ENCODE data around the gene PTTG1IP.

Gene PTTG1IP

DNA sequence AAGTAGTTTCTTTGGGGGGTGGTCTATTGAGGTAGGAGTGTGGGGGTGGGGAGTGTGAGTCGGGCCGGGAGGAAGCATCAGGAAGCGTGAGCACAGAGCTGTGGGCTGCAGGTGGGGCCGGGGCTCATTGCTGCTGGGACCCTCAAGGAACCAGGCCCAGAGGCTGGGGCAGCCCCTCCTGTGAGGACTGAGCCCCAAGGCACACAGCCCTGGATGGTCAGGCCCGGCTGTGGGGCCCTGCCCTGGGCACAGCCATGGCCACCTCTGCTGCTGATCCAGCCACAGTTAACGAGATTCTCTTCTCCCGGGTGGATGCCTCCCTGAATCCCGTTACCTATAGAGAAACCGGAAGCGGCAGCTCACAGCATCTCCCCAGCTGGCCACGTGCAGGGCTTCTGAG lies 32.7 kb downstream of the PTTG1IP start:
- Histone ChIP-seq H3K9me3 (no peaks in the 10 kb centered on the region), H3K27ac (no peak overlapping the region), H3K4me3 (ENCODE audit: low read depth in 1 of 2, low read length in 1 of 2) (no peak overlapping the region), H3K4me1 (ENCODE audit: control insufficient read depth in 1 of 2, insufficient read depth in 1 of 2, low read depth in 1 of 2, low read length in 1 of 2) (peaks cover 6 to 7% of the 10 kb centered on the region in 2 experiments), H3K27me3 (no peaks in the 10 kb centered on the region), H3K36me3 (no peaks in the 10 kb centered on the region)
- TF ChIP-seq, protein P1, sequence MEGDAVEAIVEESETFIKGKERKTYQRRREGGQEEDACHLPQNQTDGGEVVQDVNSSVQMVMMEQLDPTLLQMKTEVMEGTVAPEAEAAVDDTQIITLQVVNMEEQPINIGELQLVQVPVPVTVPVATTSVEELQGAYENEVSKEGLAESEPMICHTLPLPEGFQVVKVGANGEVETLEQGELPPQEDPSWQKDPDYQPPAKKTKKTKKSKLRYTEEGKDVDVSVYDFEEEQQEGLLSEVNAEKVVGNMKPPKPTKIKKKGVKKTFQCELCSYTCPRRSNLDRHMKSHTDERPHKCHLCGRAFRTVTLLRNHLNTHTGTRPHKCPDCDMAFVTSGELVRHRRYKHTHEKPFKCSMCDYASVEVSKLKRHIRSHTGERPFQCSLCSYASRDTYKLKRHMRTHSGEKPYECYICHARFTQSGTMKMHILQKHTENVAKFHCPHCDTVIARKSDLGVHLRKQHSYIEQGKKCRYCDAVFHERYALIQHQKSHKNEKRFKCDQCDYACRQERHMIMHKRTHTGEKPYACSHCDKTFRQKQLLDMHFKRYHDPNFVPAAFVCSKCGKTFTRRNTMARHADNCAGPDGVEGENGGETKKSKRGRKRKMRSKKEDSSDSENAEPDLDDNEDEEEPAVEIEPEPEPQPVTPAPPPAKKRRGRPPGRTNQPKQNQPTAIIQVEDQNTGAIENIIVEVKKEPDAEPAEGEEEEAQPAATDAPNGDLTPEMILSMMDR (IDR thresholded peaks at IDR 0.05) = no peak

DNA sequence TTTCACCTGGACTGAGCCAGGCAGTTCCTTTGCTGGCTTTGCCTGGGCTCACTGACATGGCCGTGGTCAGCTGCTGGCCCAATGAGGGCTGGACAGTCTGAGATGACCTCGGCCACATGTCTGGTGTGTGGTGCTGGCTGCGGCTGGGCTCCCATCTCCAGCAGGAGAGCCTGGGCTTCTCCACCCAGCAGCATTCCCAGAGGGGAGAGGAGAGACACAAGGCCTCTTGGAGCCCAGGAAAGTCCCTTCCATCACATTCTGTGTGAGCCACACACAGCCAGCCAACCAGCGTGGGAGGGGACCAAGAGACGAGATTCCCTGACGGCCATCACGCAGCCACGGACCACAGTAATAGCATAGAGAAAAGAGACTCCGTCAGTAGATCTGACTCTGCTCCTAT lies 34.5 kb downstream of the PTTG1IP start:
- Histone ChIP-seq H3K9me3 (no peaks in the 10 kb centered on the region), H3K4me3 (ENCODE audit: low read depth in 1 of 2, low read length in 1 of 2) (no peak overlapping the region), H3K36me3 (no peaks in the 10 kb centered on the region), H3K27ac (no peak overlapping the region), H3K27me3 (no peaks in the 10 kb centered on the region), H3K4me1 (ENCODE audit: control insufficient read depth in 1 of 2, insufficient read depth in 1 of 2, low read depth in 1 of 2, low read length in 1 of 2) (no peaks in the 10 kb centered on the region)
- TF ChIP-seq, protein P1 (IDR thresholded peaks at IDR 0.05) = no peak

DNA sequence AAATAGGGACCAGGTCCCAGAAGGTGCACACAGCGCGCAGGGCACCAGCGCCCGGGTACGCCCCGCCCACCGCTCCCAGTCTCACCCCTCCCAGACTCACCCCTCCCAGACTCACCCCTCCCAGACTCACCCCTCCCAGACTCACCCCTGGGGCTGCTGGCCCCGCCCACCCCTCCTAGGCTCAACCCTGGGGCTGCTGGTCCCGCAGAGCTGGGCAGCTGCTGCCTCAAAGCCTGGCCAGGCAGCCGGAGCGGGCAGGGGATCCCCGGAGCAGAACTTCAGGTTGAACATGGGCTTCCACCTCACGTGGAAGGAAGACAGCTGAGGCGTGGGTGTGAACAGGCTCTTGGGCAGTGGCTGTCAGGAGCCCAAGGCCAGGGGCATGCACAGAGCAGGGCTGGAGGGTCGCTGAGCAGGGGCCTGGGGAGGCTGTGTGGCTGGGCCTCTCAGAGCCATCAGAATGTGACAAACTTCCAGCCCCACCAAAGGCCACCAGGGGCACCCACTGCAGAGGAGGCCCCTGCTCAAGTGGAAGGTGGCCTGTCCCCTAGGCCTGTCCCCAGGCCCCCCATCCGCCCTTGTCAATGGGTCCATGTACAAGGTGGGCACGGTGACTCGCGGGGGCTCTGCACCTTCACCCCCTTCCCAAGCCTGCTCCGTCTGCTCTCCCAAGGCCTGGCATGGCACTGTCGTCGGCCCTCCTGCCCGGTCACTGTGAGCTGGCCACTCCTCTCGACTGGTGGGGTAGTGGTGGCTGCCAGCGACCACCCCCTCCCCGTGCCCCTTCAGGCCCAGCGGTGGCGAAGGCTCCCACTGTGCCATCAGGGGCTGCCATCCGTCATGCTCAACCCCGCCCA lies 35.2 kb downstream of the PTTG1IP start:
- Histone ChIP-seq H3K27me3 (no peaks in the 10 kb centered on the region), H3K27ac (no peak overlapping the region)
- TF ChIP-seq, protein P1 (IDR thresholded peaks at IDR 0.05) = no peak

GRCh38 chr21:44837537-44837936 lies 36.0 kb downstream of the PTTG1IP start:
- Histone ChIP-seq H3K36me3 (no peaks in the 10 kb centered on the region), H3K4me3 (ENCODE audit: low read depth in 1 of 2, low read length in 1 of 2) (no peak overlapping the region), H3K27me3 (no peaks in the 10 kb centered on the region), H3K9me3 (no peaks in the 10 kb centered on the region), H3K27ac (no peak overlapping the region), H3K4me1 (ENCODE audit: control insufficient read depth in 1 of 2, insufficient read depth in 1 of 2, low read depth in 1 of 2, low read length in 1 of 2) (no peaks in the 10 kb centered on the region)
- TF ChIP-seq, protein P1 (IDR thresholded peaks at IDR 0.05) = no peak

More for the DNA sequence above, 35.2 kb downstream of the PTTG1IP start:
- Histone ChIP-seq H3K4me3 (ENCODE audit: low read depth in 1 of 2, low read length in 1 of 2) (no peak overlapping the region), H3K9me3 (no peaks in the 10 kb centered on the region), H3K4me1 (ENCODE audit: control insufficient read depth in 1 of 2, insufficient read depth in 1 of 2, low read depth in 1 of 2, low read length in 1 of 2) (no peaks in the 10 kb centered on the region), H3K36me3 (no peaks in the 10 kb centered on the region)

DNA sequence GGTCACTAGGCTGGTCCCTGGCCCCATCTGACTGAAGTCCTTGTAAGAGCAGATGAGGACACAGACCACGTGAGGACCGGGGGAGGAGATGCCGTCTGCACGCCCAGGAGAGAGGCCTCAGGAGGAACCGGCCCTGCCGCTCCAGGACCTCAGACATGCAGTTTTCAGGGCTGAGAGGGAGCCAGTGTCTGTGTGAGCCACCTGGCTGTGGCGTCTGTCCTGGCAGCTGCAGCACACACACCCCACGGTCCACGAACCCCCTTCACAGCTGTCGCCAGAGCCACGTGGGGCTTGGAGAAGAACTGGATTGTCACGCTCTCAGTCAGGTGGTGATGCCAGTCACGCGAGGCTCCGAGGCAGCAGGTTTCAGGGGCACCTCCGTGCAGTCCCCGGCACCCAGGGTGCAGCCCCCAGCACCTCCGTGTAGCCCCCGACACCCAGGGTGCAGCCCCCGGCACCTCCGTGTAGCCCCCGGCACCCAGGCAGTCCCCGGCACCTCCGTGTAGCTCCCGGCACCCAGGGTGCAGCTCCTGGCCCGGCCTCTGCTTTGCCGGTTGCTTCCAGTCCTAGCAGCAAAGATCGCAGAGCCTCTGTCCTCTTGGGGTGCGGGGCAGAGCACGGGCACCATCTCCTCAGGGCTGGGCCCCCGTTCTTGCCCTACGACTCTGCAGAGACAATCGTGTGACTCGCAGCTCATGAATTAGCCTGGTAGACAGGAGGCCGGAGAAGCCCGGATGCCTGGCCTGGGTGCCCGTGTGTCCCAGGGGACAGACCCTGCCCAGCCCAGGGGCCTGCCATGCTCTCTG lies 36.6 kb downstream of the PTTG1IP start:
- Histone ChIP-seq H3K36me3 (no peaks in the 10 kb centered on the region), H3K27me3 (no peaks in the 10 kb centered on the region), H3K4me1 (ENCODE audit: control insufficient read depth in 1 of 2, insufficient read depth in 1 of 2, low read depth in 1 of 2, low read length in 1 of 2) (no peaks in the 10 kb centered on the region), H3K9me3 (no peaks in the 10 kb centered on the region), H3K4me3 (ENCODE audit: low read depth in 1 of 2, low read length in 1 of 2) (no peak overlapping the region), H3K27ac (no peak overlapping the region)
- TF ChIP-seq, protein P1 (IDR thresholded peaks at IDR 0.05) = no peak

All from neutrophil (primary cell).